Ectodermal cell (in vitro differentiated cells): ENCODE measurements around the gene KIAA1217.
"Not testable (repeated sequence)": the region's sequence is repeated elsewhere in the genome, so short reads cannot be mapped to it uniquely, and the experiment has no call there.

Experiments used
- H3K27ac ChIP-seq: 2 replicates; pipeline ENCODE4 v1.7.0; 2013; ENCODE audit warnings: mild to moderate bottlenecking, low read depth, low read length; ENCODE audit not compliant: insufficient read depth, poor library complexity, severe bottlenecking
- H3K27me3 ChIP-seq: 2 replicates; pipeline ENCODE4 v1.7.0; 2013; ENCODE audit warnings: mild to moderate bottlenecking, low read length; ENCODE audit not compliant: insufficient read depth, control insufficient read depth, poor library complexity, severe bottlenecking
- H3K36me3 ChIP-seq: one replicate; pipeline ENCODE4 v1.7.0; 2013; ENCODE audit warnings: low read length; ENCODE audit not compliant: control insufficient read depth, insufficient read depth
- H3K4me1 ChIP-seq: one replicate; pipeline ENCODE4 v1.7.0; 2013; ENCODE audit warnings: low read length; ENCODE audit not compliant: control insufficient read depth, insufficient read depth
- H3K4me3 ChIP-seq: 2 replicates; pipeline ENCODE4 v1.7.0; 2013; ENCODE audit warnings: low read depth, low read length, control low read depth; ENCODE audit not compliant: insufficient read depth
- H3K9me3 ChIP-seq: 2 replicates; pipeline ENCODE4 v1.7.0; 2013; ENCODE audit warnings: mild to moderate bottlenecking, low read length, moderate library complexity; ENCODE audit not compliant: control insufficient read depth
- WGBS, 2 experiments: methylation state at CpG; one replicate each; pipeline ENCODE4 v1.1.7; 2013; ENCODE audit warnings: missing lambda C conversion rate in 2 of 2; 5-methylcytosine and 5-hydroxymethylcytosine counted together

Gene KIAA1217

GRCh38 chr10:24433705-24434104, 224.8 kb downstream of the KIAA1217 start:
- H3K4me3 ChIP-seq, result no peak overlapping the region
- H3K9me3 ChIP-seq, result no peaks in the 10 kb centered on the region
- 87 to 95% methylated on average over 2 to 3 of the region's 3 CpGs for WGBS, 2 experiments
- H3K4me1 ChIP-seq, result no peaks in the 10 kb centered on the region
- H3K27ac ChIP-seq, result no peak overlapping the region
- H3K27me3 ChIP-seq, result no peaks in the 10 kb centered on the region
- H3K36me3 ChIP-seq, result peaks cover 12% of the 10 kb centered on the region

GRCh38 chr10:24434961-24435360, 226.0 kb downstream of the KIAA1217 start:
- Histone ChIP-seq H3K27ac (no peak overlapping the region), H3K9me3 (no peaks in the 10 kb centered on the region), H3K4me3 (no peak overlapping the region), H3K36me3 (peaks cover 12% of the 10 kb centered on the region), H3K27me3 (no peaks in the 10 kb centered on the region), H3K4me1 (no peaks in the 10 kb centered on the region)
- WGBS, 2 experiments, result 100% methylated on average over 1 of the region's 1 CpG; no CpG with 5 or more reads in 1 of the 2 experiments

DNA sequence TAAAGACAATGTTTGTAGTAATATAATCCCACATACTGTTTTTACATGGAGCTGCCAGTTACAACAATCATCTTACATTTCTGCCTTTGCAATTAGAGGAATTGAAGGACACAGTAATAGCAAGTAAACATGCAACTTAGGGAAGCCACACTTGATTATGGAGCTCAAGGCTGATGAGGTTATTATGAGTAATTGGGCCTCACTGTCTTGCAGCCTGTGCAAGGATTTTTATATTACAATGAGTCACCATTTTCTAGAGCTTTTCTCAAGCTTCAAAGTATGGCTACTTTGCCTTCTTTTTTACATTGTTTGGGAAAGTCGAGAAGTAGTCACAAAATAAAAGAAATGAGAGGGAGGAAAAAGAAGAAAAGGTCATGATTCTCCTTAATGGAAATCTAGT, 226.4 kb downstream of the KIAA1217 start:
- Histone ChIP-seq H3K27ac (no peak overlapping the region), H3K4me1 (no peaks in the 10 kb centered on the region), H3K36me3 (peaks cover 12% of the 10 kb centered on the region), H3K4me3 (no peak overlapping the region), H3K27me3 (no peaks in the 10 kb centered on the region), H3K9me3 (no peaks in the 10 kb centered on the region)
- WGBS, 2 experiments, result 94 to 100% methylated on average over 1 of the region's 1 CpG

GRCh38 chr10:24437302-24437701, 228.4 kb downstream of the KIAA1217 start:
- 92 to 94% methylated on average over 5 of the region's 5 CpGs for WGBS, 2 experiments
- no peaks in the 10 kb centered on the region for H3K4me1 ChIP-seq
- H3K27ac ChIP-seq, result no peak overlapping the region
- H3K4me3 ChIP-seq, result no peak overlapping the region
- H3K9me3 ChIP-seq, result no peaks in the 10 kb centered on the region
- H3K27me3 ChIP-seq, result no peaks in the 10 kb centered on the region
- peaks cover 12% of the 10 kb centered on the region for H3K36me3 ChIP-seq

DNA sequence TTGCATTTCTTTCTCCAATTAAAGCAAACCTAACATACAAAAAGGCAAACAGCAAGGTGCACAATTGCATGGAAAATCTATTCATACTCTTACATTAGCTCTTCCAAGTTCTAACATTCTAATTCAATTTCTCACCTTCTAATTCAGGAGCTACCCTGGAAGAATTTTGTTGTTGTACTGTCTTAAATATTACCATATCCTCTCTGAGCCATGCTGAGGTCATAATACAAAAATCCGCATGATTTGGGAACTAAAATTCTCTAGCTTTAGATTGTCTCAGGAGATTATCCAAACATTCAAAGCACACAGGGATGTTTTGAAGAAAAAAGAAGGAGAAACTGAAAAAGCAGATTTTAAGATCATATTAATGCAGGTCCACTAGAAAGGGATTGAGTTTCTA, 229.9 kb downstream of the KIAA1217 start:
- Histone ChIP-seq H3K27ac (no peak overlapping the region), H3K27me3 (no peaks in the 10 kb centered on the region), H3K36me3 (peaks cover 4% of the 10 kb centered on the region), H3K4me3 (no peak overlapping the region), H3K4me1 (no peaks in the 10 kb centered on the region), H3K9me3 (no peaks in the 10 kb centered on the region)
- WGBS, 2 experiments, result 86% methylated on average over 1 of the region's 1 CpG; no CpG with 5 or more reads in 1 of the 2 experiments

- Histone ChIP-seq H3K27me3 (no peaks in the 10 kb centered on the region), H3K36me3 (peaks cover 4% of the 10 kb centered on the region), H3K27ac (no peak overlapping the region), H3K9me3 (no peaks in the 10 kb centered on the region), H3K4me3 (no peak overlapping the region), H3K4me1 (no peaks in the 10 kb centered on the region)
- 93 to 94% methylated on average over 4 of the region's 4 CpGs for WGBS, 2 experiments
These were observed 231.0 kb downstream of the KIAA1217 start for GRCh38 chr10:24439935-24440334.

- 92 to 93% methylated on average over 13 of the region's 13 CpGs for WGBS, 2 experiments
- H3K9me3 ChIP-seq, result no peaks in the 10 kb centered on the region
These were observed 232.2 kb downstream of the KIAA1217 start for GRCh38 chr10:24440817-24441797.

GRCh38 chr10:24442234-24442633, 233.3 kb downstream of the KIAA1217 start:
- Histone ChIP-seq H3K36me3 (peaks cover 4% of the 10 kb centered on the region), H3K4me3 (no peak overlapping the region), H3K9me3 (no peaks in the 10 kb centered on the region), H3K4me1 (no peaks in the 10 kb centered on the region), H3K27me3 (no peaks in the 10 kb centered on the region), H3K27ac (no peak overlapping the region)
- WGBS, 2 experiments, result 92 to 95% methylated on average over 1 of the region's 1 CpG

More at GRCh38 chr10:24440817-24441797, 232.2 kb downstream of the KIAA1217 start:
- Histone ChIP-seq H3K4me1 (no peaks in the 10 kb centered on the region), H3K4me3 (no peak overlapping the region), H3K36me3 (peaks cover 4% of the 10 kb centered on the region), H3K27me3 (no peaks in the 10 kb centered on the region), H3K27ac (no peak overlapping the region)

- not testable (repeated sequence) for H3K27ac ChIP-seq, H3K4me1 ChIP-seq, H3K9me3 ChIP-seq, H3K27me3 ChIP-seq, H3K36me3 ChIP-seq, H3K4me3 ChIP-seq
- WGBS, 2 experiments, result 88 to 98% methylated on average over 2 of the region's 2 CpGs
These were observed 233.8 kb downstream of the KIAA1217 start for GRCh38 chr10:24442641-24443174.

DNA sequence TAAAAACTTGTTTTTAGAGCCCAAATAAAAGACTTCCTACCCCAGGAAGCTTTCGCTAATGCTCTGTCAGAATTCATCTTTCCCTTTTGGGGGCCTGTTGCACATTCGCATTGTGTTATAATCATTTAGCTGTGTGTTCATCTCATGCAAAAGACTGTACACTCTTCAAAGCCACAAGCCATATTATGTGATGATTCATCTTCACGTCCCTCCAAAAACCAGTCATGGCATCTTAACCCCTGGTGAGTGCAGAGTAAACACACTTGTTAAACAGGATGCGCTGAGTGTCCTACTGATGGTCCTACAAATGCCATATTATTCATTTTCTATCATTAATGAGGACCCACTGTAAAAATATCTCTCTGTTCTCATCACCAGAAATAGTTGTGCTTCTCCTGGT, 235.4 kb downstream of the KIAA1217 start:
- no peak overlapping the region for H3K27ac ChIP-seq
- H3K36me3 ChIP-seq, result no peaks in the 10 kb centered on the region
- H3K4me1 ChIP-seq, result no peaks in the 10 kb centered on the region
- no peak overlapping the region for H3K4me3 ChIP-seq
- H3K27me3 ChIP-seq, result no peaks in the 10 kb centered on the region
- H3K9me3 ChIP-seq, result no peaks in the 10 kb centered on the region
- 91 to 94% methylated on average over 4 of the region's 4 CpGs for WGBS, 2 experiments
